ENCODE measurements around the gene SLC13A4. TPM values are rescaled to one million over a fixed set of nuclear protein-coding genes. Genes with fewer than 3 reads are reported as not detected.

Gene SLC13A4
- total RNA-seq, 4 donors from 2014 or later, result not detected

GRCh38 chr7:135769005-135769802 is 41.2 kb upstream of the SLC13A4 start:
- TF ChIP-seq CTCF (IDR thresholded peaks at IDR 0.05) (no peak), POLR2AphosphoS5 (IDR thresholded peaks at IDR 0.05) (no peak), EP300 (IDR thresholded peaks at IDR 0.05) (no peak), POLR2A (IDR thresholded peaks at IDR 0.05; ENCODE audit: low read depth) (no peak)
- Histone ChIP-seq H3K27me3 (no peaks in the 10 kb centered on the region), H3K4me1 (peaks cover 0 to 24% (median 9%) of the 10 kb centered on the region in 4 donors), H3K9me3 (no peaks in the 10 kb centered on the region), H3K36me3 (no peaks in the 10 kb centered on the region), H3K27ac (replicated peaks in 1 of 4) (peak overlapping the region in 3 of 4 donors; percentile 5 to 47 (median 21)), H3K4me3 (no peak overlapping the region)
- DNase-seq (ENCODE audit: extremely low spot score), result no peak
- intact Hi-C loops (cut with DNase I), result no loop called here
- 85% methylated on average over 6 of the region's 7 CpGs for WGBS

GRCh38 chr7:135768467-135768866 is 40.5 kb upstream of the SLC13A4 start:
- WGBS, result 74% methylated on average over 4 of the region's 4 CpGs
- intact Hi-C loops (cut with DNase I), result no loop called here
- no peaks in the 10 kb centered on the region for H3K9me3 ChIP-seq
- no peak for DNase-seq (ENCODE audit: extremely low spot score)
- H3K36me3 ChIP-seq, result no peaks in the 10 kb centered on the region
- no peak overlapping the region for H3K27ac ChIP-seq (replicated peaks in 1 of 4)
- H3K4me3 ChIP-seq, result no peak overlapping the region
- H3K4me1 ChIP-seq, result peaks cover 0 to 16% (median 7%) of the 10 kb centered on the region in 4 donors
- H3K27me3 ChIP-seq, result no peaks in the 10 kb centered on the region
- no peak for TF ChIP-seq POLR2A (IDR thresholded peaks at IDR 0.05; ENCODE audit: low read depth)
- no peak for TF ChIP-seq POLR2AphosphoS5 (IDR thresholded peaks at IDR 0.05)
- no peak for TF ChIP-seq CTCF (IDR thresholded peaks at IDR 0.05)
- no peak for TF ChIP-seq EP300 (IDR thresholded peaks at IDR 0.05)

- intact Hi-C loops (cut with DNase I), result no loop called here
- WGBS, result 82% methylated on average over 3 of the region's 3 CpGs
- H3K27ac ChIP-seq (replicated peaks in 1 of 4), result no peak overlapping the region
- DNase-seq (ENCODE audit: extremely low spot score), result no peak
- no peaks in the 10 kb centered on the region for H3K36me3 ChIP-seq
- TF ChIP-seq EP300 (IDR thresholded peaks at IDR 0.05) (no peak), POLR2AphosphoS5 (IDR thresholded peaks at IDR 0.05) (no peak), POLR2A (IDR thresholded peaks at IDR 0.05; ENCODE audit: low read depth) (no peak), CTCF (IDR thresholded peaks at IDR 0.05) (no peak)
- H3K9me3 ChIP-seq, result no peaks in the 10 kb centered on the region
- peaks cover 0 to 15% (median 7%) of the 10 kb centered on the region in 4 donors for H3K4me1 ChIP-seq
- no peak overlapping the region for H3K4me3 ChIP-seq
- no peaks in the 10 kb centered on the region for H3K27me3 ChIP-seq
Measured at GRCh38 chr7:135768064-135768463, 40.1 kb upstream of the SLC13A4 start.

- H3K36me3 ChIP-seq, result no peaks in the 10 kb centered on the region
- H3K27ac ChIP-seq (replicated peaks in 1 of 4), result no peak overlapping the region
- intact Hi-C loops (cut with DNase I), result no loop called here
- H3K9me3 ChIP-seq, result no peaks in the 10 kb centered on the region
- no peaks in the 10 kb centered on the region for H3K27me3 ChIP-seq
- DNase-seq (ENCODE audit: extremely low spot score), result peak; percentile 47
- peaks cover 0 to 10% (median 6%) of the 10 kb centered on the region in 4 donors for H3K4me1 ChIP-seq
- 82% methylated on average over 2 of the region's 2 CpGs for WGBS
- TF ChIP-seq POLR2A (IDR thresholded peaks at IDR 0.05; ENCODE audit: low read depth), result no peak
- TF ChIP-seq EP300 (IDR thresholded peaks at IDR 0.05), result no peak
- H3K4me3 ChIP-seq, result no peak overlapping the region
Measured at GRCh38 chr7:135763261-135763660, 35.3 kb upstream of the SLC13A4 start.

- Histone ChIP-seq H3K9me3 (no peaks in the 10 kb centered on the region), H3K4me1 (peaks cover 0 to 15% (median 5%) of the 10 kb centered on the region in 4 donors), H3K27ac (replicated peaks in 1 of 4) (no peak overlapping the region), H3K36me3 (no peaks in the 10 kb centered on the region), H3K4me3 (no peak overlapping the region), H3K27me3 (no peaks in the 10 kb centered on the region)
- TF ChIP-seq CTCF (IDR thresholded peaks at IDR 0.05) (no peak), POLR2AphosphoS5 (IDR thresholded peaks at IDR 0.05) (no peak), EP300 (IDR thresholded peaks at IDR 0.05) (no peak), POLR2A (IDR thresholded peaks at IDR 0.05; ENCODE audit: low read depth) (no peak)
- intact Hi-C loops (cut with DNase I), result no loop called here
- DNase-seq (ENCODE audit: extremely low spot score), result no peak
- 69% methylated on average over 10 of the region's 10 CpGs for WGBS
Measured at GRCh38 chr7:135761751-135762488, 33.9 kb upstream of the SLC13A4 start.

Measured in esophagus muscularis mucosa (tissue), 4 donors.